K562 (cell line): Measurements from ENCODE around the gene ATRAID. TPM values are rescaled to one million over a fixed set of nuclear protein-coding genes. Genes with fewer than 3 reads are reported as not detected.

Source experiments
- ARHGAP35 ChIP-seq: fragments of 450-650 bp; IDR thresholded peaks from 2 replicates; pipeline ENCODE4 v1.6.1; 2018; ENCODE audit not compliant: partially characterized antibody
- ARID3A ChIP-seq: IDR thresholded peaks from 2 replicates; pipeline ENCODE4 v1.6.1; 2012; ENCODE audit warnings: low read depth, low read length, improper control_type of control experiment, borderline replicate concordance
- ATF3 ChIP-seq, 2 experiments: fragments of 450-650 bp in 1 of 2; sonication (generic) in 1 of 2; formaldehyde crosslinking in 1 of 2; IDR thresholded peaks in 1 of 2; conservative IDR thresholded peaks in 1 of 2; 2 replicates each; pipeline versions ENCODE4 v1.6.1 to v1.8.1; 2016 to 2023; ENCODE audit warnings: mild to moderate bottlenecking in 2 of 2, moderate library complexity in 2 of 2, inconsistent platforms in 1 of 2, missing genetic modification reagents in 1 of 2
- BRD9 ChIP-seq: fragments of 450-650 bp; IDR thresholded peaks from 2 replicates; pipeline ENCODE4 v1.6.1; 2018; ENCODE audit warnings: low read depth; ENCODE audit not compliant: partially characterized antibody
- E2F5 ChIP-seq: sonication (generic); formaldehyde crosslinking; IDR thresholded peaks from 2 replicates; pipeline ENCODE4 v1.8.0; 2022; ENCODE audit warnings: mild to moderate bottlenecking, missing genetic modification reagents
- FOXA1 ChIP-seq: fragments of 450-650 bp; IDR thresholded peaks from 2 replicates; pipeline ENCODE4 v1.6.1; 2016; ENCODE audit warnings: mild to moderate bottlenecking, borderline replicate concordance
- FOXJ2 ChIP-seq: fragments of 200-800 bp; sonication (Bioruptor generic); IDR thresholded peaks from 2 replicates; pipeline ENCODE4 v1.6.1; 2016; ENCODE audit warnings: missing genetic modification characterization, missing compliant biosample characterization
- HMGXB4 ChIP-seq: sonication (generic); formaldehyde crosslinking; IDR thresholded peaks from 2 replicates; pipeline ENCODE4 v1.8.1; 2023; ENCODE audit warnings: mild to moderate bottlenecking, missing genetic modification reagents
- HOXB6 ChIP-seq: fragments of 250-450 bp; sonication (Bioruptor Pico); IDR thresholded peaks from 2 replicates; pipeline ENCODE4 v1.5.1; 2022; ENCODE audit warnings: mild to moderate bottlenecking, borderline replicate concordance
- KDM1A ChIP-seq, 2 experiments: fragments of 450-650 bp; IDR thresholded peaks; 2 replicates each; pipeline ENCODE4 v1.6.1; 2016; ENCODE audit warnings: mild to moderate bottlenecking in 2 of 2
- KLF10 ChIP-seq: fragments of 250-450 bp; sonication (Bioruptor Pico); IDR thresholded peaks from 2 replicates; pipeline ENCODE4 v1.6.1; 2021; ENCODE audit warnings: matching md5 sums
- MBD2 ChIP-seq: sonication (generic); IDR thresholded peaks from 2 replicates; pipeline ENCODE4 v1.6.1; 2016; ENCODE audit warnings: low read depth, borderline replicate concordance
- MCM7 ChIP-seq, 2 experiments: fragments of 450-650 bp; IDR thresholded peaks; 2 replicates each; pipeline ENCODE4 v1.6.1; 2016 to 2018
- MECOM ChIP-seq: fragments of 250-450 bp; sonication (Bioruptor Pico); IDR thresholded peaks from 2 replicates; pipeline ENCODE4 v1.8.0; 2022; ENCODE audit warnings: inconsistent platforms
- MLLT1 ChIP-seq, 2 experiments: fragments of 450-650 bp; IDR thresholded peaks; 2 replicates each; pipeline ENCODE4 v1.6.1; 2016
- PHF20 ChIP-seq: fragments of 450-650 bp; IDR thresholded peaks from 2 replicates; pipeline ENCODE4 v1.6.1; 2018; ENCODE audit not compliant: partially characterized antibody
- POLR2A ChIP-seq: fragments of 450-650 bp; conservative IDR thresholded peaks from 2 replicates; pipeline ENCODE4 v1.6.1; 2016
- SP2 ChIP-seq: IDR thresholded peaks from 2 replicates; pipeline ENCODE4 v1.6.1; 2011; ENCODE audit warnings: mild to moderate bottlenecking, low read depth, low read length, moderate library complexity; ENCODE audit not compliant: poor library complexity, severe bottlenecking; ENCODE audit errors: extremely low read depth
- SRSF9 ChIP-seq: fragments of 200-400 bp; formaldehyde crosslinking; IDR thresholded peaks from 2 replicates; pipeline ENCODE4 v1.6.1; 2017; ENCODE audit warnings: low read depth, low read length, borderline replicate concordance
- TAF9B ChIP-seq: fragments of 450-650 bp; IDR thresholded peaks from 2 replicates; pipeline ENCODE4 v1.6.1; 2018; ENCODE audit warnings: mild to moderate bottlenecking; ENCODE audit not compliant: partially characterized antibody
- TAL1 ChIP-seq: fragments of 450-650 bp; IDR thresholded peaks from 2 replicates; pipeline ENCODE4 v1.6.1; 2016; ENCODE audit warnings: mild to moderate bottlenecking
- ZBTB8A ChIP-seq: fragments of 450-650 bp; IDR thresholded peaks from 2 replicates; pipeline ENCODE4 v1.6.1; 2018; ENCODE audit warnings: mild to moderate bottlenecking, moderate library complexity; ENCODE audit not compliant: partially characterized antibody
- ZNF316 ChIP-seq: fragments of 450-650 bp; IDR thresholded peaks from 2 replicates; pipeline ENCODE4 v1.6.1; 2016
- polyA plus RNA-seq, 8 experiments: library from polyadenylated mRNA; depleted of rRNA in 4 of 8; stranded (reverse) in 5 of 8; unstranded in 3 of 8; fragments of >200 nt; fragmentation: Nextera tagmentation in 2 of 8; fragmentation: Illumina TruSeq in 1 of 8; extraction: Ambion mirVana in 2 of 8; extraction: Trizol in 1 of 8; gene quantifications; 2 replicates each; pipeline versions ENCODE4 v1.2.1 to v1.2.3, GENCODE V29; 2011 to 2014; ENCODE audit warnings: inconsistent platforms in 1 of 8, missing spikeins in 1 of 8
- total RNA-seq, 7 experiments: library from RNA; depleted of rRNA in 6 of 7; stranded (reverse); fragments of >200 nt in 6 of 7; fragmentation: Illumina TruSeq in 2 of 7; extraction: Trizol in 2 of 7; gene quantifications; 2 replicates each; pipeline versions ENCODE4 v1.2.1 to v1.2.3, GENCODE V29; 2011 to 2021; ENCODE audit warnings: low replicate concordance in 1 of 7

The ATRAID gene
- total and polyA plus RNA-seq, 9 of the 15 experiments (the other 6 are each of a cell fraction or from before 2014, with no cell fraction given): 70.2 to 187 (median 108) TPM

GRCh38 chr2:27211943-27212625, at the start of gene ATRAID, which contains the start of gene SLC5A6 (continued):
- TF ChIP-seq ARID3A: no peak
- peak in 1 of 2 experiments; percentile 47; a peak in 1 of 4 replicates for TF ChIP-seq MLLT1 (IDR thresholded peaks at IDR 0.05)
- TF ChIP-seq HMGXB4 (CRISPR knock-in tag): no peak
- no peak for TF ChIP-seq KLF10
- TF ChIP-seq FOXA1: no peak
- no peak for TF ChIP-seq KDM1A (IDR thresholded peaks at IDR 0.05)
- no peak for TF ChIP-seq SRSF9
- TF ChIP-seq ARHGAP35: no peak
- no peak for TF ChIP-seq MECOM (CRISPR knock-in tag)
- no peak for TF ChIP-seq ZNF316
- TF ChIP-seq PHF20: peak; percentile 81
- TF ChIP-seq MCM7 (IDR thresholded peaks at IDR 0.05): no peak
- no peak for TF ChIP-seq TAL1
- TF ChIP-seq ZBTB8A: no peak
- no peak for TF ChIP-seq BRD9
- peak; percentile 79 for TF ChIP-seq MBD2
- no peak for TF ChIP-seq FOXJ2
- no peak for TF ChIP-seq E2F5 (CRISPR knock-in tag)
- no peak for TF ChIP-seq SP2
- TF ChIP-seq TAF9B: peak; percentile 88
- peak; percentile 95 for TF ChIP-seq POLR2A
- no peak for TF ChIP-seq HOXB6 (CRISPR knock-in tag)
- no peak for TF ChIP-seq ATF3 (IDR thresholded peaks at IDR 0.05)
- no peak; the same call in 1 of the 2 replicates for TF ChIP-seq ATF3 (CRISPR knock-in tag; conservative IDR thresholded peaks at IDR 0.05)
